ENCODE data around the gene SLC6A6. TPM values are rescaled to one million over a fixed set of nuclear protein-coding genes. Genes with fewer than 3 reads are reported as not detected.

The SLC6A6 gene
- total and polyA plus RNA-seq, 2 experiments from 2014 or later, result 4.6 to 10.6 TPM

DNA sequence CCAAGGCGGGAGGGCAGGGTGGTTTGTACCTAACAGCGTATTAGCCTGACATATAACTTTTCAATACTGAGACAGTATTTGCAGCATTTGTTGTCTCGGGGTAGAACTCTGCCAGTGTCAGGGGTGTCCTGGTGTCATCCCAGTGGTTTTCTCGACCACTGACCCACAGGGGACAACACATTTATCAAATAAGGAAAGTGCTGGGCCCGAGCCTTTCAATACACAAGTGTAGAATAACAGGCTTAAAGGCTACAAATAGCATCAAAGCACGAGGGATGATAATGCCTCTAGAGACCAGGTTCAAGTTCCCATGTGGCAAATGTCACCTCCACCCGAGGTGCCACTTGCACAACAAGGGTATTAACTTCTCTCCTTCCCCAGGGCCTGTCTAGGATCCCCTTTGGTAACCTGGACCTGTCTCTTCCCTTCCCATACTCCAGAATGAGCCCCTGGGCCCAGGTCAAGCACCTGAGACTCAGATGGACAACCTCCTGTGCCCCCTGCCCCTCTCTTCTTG, 9.5 kb upstream of the SLC6A6 start:
- Histone ChIP-seq H3K27ac (no peak overlapping the region), H3K27me3 (replicated peaks; ENCODE audit: insufficient read depth) (no peaks in the 10 kb centered on the region), H4K20me1 (ENCODE audit: insufficient read depth) (no peaks in the 10 kb centered on the region), H3K9me3 (ENCODE audit: low read depth) (no peaks in the 10 kb centered on the region), H3K4me3 (no peak overlapping the region), H3F3A (ENCODE audit: insufficient read depth) (no peaks in the 10 kb centered on the region), H3K4me2 (ENCODE audit: unreplicated experiment) (no peak overlapping the region), H3K79me2 (ENCODE audit: insufficient read depth) (no peaks in the 10 kb centered on the region), H3K9me2 (ENCODE audit: insufficient read depth) (no peaks in the 10 kb centered on the region), H3K9ac (no peak overlapping the region), H3K36me3 (ENCODE audit: low read depth) (no peaks in the 10 kb centered on the region), H3K4me1 (ENCODE audit: insufficient read depth) (peaks cover 7% of the 10 kb centered on the region), H2AFZ (no peak overlapping the region)
- TF ChIP-seq EZH2phosphoT487 (IDR thresholded peaks at IDR 0.05; ENCODE audit: insufficient read depth, low read depth) (no peak), EZH2 (IDR thresholded peaks at IDR 0.05; ENCODE audit: insufficient read depth, poor library complexity, severe bottlenecking) (no peak)
- no peak for DNase-seq
- 79 to 83% methylated on average over 7 of the region's 7 CpGs for WGBS, 2 experiments (ENCODE audit: low coverage in 1 of 2, low lambda C conversion rate in 2 of 2, missing lambda C conversion rate in 2 of 2)
- in situ Hi-C loops (cut with MboI), result no loop called here

- Histone ChIP-seq H3K27me3 (replicated peaks; ENCODE audit: insufficient read depth) (no peaks in the 10 kb centered on the region), H3K4me2 (ENCODE audit: unreplicated experiment) (no peak overlapping the region), H3K27ac (no peak overlapping the region), H3K9me2 (ENCODE audit: insufficient read depth) (no peaks in the 10 kb centered on the region), H3K36me3 (ENCODE audit: low read depth) (no peaks in the 10 kb centered on the region), H3K79me2 (ENCODE audit: insufficient read depth) (no peaks in the 10 kb centered on the region), H2AFZ (no peak overlapping the region), H3K9me3 (ENCODE audit: low read depth) (no peaks in the 10 kb centered on the region), H3F3A (ENCODE audit: insufficient read depth) (no peaks in the 10 kb centered on the region), H4K20me1 (ENCODE audit: insufficient read depth) (no peaks in the 10 kb centered on the region), H3K4me3 (no peak overlapping the region), H3K4me1 (ENCODE audit: insufficient read depth) (peaks cover 7% of the 10 kb centered on the region), H3K9ac (no peak overlapping the region)
- 77 to 83% methylated on average over 9 of the region's 9 CpGs for WGBS, 2 experiments (ENCODE audit: low coverage in 1 of 2, low lambda C conversion rate in 2 of 2, missing lambda C conversion rate in 2 of 2)
- no peak for TF ChIP-seq EZH2phosphoT487 (IDR thresholded peaks at IDR 0.05; ENCODE audit: insufficient read depth, low read depth)
- no peak for TF ChIP-seq EZH2 (IDR thresholded peaks at IDR 0.05; ENCODE audit: insufficient read depth, poor library complexity, severe bottlenecking)
- no peak for DNase-seq
- in situ Hi-C loops (cut with MboI), result no loop called here
These were observed 8.8 kb upstream of the SLC6A6 start for GRCh38 chr3:14393440-14394106.

DNA sequence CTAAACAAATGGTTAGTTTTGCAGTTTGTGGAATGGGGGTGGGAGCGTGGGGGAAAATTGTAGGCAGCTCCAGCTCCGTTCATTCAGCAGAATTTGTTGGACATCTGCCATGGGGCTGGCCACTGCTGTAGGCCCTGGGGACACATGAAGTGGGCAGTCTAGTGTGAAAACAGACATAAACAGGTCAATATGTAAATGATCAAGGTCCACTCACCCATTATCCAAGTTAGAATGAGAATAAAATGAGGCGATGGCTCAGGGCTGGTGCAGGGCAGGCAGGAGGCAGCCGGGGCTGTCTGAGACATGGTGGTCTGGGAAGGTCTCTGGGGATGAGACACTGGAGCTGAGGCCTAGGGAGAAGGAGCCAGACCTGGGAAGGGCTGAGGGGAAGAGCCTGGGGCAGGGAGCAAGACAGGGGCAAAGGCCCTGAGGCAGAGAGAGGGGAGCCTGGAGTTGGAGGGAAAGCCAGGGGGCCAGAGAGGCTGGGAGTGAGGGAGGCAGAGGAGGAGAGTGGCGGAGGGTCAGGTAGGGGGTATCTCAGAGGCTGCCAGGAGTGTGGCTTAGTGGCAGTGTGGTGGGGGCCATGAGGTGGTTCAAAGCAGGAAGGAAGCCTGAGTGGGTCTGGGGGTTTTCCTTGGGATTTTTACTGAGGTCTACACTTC, 6.2 kb upstream of the SLC6A6 start:
- Histone ChIP-seq H2AFZ (no peak overlapping the region), H3K79me2 (ENCODE audit: insufficient read depth) (no peaks in the 10 kb centered on the region), H3K27ac (no peak overlapping the region), H3K9me2 (ENCODE audit: insufficient read depth) (no peaks in the 10 kb centered on the region), H3K4me2 (ENCODE audit: unreplicated experiment) (no peak overlapping the region), H3K9me3 (ENCODE audit: low read depth) (no peaks in the 10 kb centered on the region), H4K20me1 (ENCODE audit: insufficient read depth) (no peaks in the 10 kb centered on the region), H3F3A (ENCODE audit: insufficient read depth) (no peaks in the 10 kb centered on the region), H3K4me1 (ENCODE audit: insufficient read depth) (peaks cover 3% of the 10 kb centered on the region), H3K4me3 (no peak overlapping the region), H3K9ac (no peak overlapping the region), H3K27me3 (replicated peaks; ENCODE audit: insufficient read depth) (no peaks in the 10 kb centered on the region), H3K36me3 (ENCODE audit: low read depth) (no peaks in the 10 kb centered on the region)
- no peak for DNase-seq
- TF ChIP-seq EZH2phosphoT487 (IDR thresholded peaks at IDR 0.05; ENCODE audit: insufficient read depth, low read depth), result no peak
- TF ChIP-seq EZH2 (IDR thresholded peaks at IDR 0.05; ENCODE audit: insufficient read depth, poor library complexity, severe bottlenecking), result no peak
- 78 to 80% methylated on average over 5 of the region's 5 CpGs for WGBS, 2 experiments (ENCODE audit: low coverage in 1 of 2, low lambda C conversion rate in 2 of 2, missing lambda C conversion rate in 2 of 2)
- in situ Hi-C loops (cut with MboI), result no loop called here

GRCh38 chr3:14397046-14397445, 5.4 kb upstream of the SLC6A6 start:
- Histone ChIP-seq H3F3A (ENCODE audit: insufficient read depth) (no peaks in the 10 kb centered on the region), H3K4me3 (no peak overlapping the region), H3K9ac (no peak overlapping the region), H4K20me1 (ENCODE audit: insufficient read depth) (no peaks in the 10 kb centered on the region), H3K27ac (no peak overlapping the region), H3K4me2 (ENCODE audit: unreplicated experiment) (no peak overlapping the region), H3K27me3 (replicated peaks; ENCODE audit: insufficient read depth) (no peaks in the 10 kb centered on the region), H3K9me3 (ENCODE audit: low read depth) (no peaks in the 10 kb centered on the region), H3K9me2 (ENCODE audit: insufficient read depth) (no peaks in the 10 kb centered on the region), H3K36me3 (ENCODE audit: low read depth) (no peaks in the 10 kb centered on the region), H3K4me1 (ENCODE audit: insufficient read depth) (no peaks in the 10 kb centered on the region), H3K79me2 (ENCODE audit: insufficient read depth) (no peaks in the 10 kb centered on the region), H2AFZ (no peak overlapping the region)
- DNase-seq, result no peak
- in situ Hi-C loops (cut with MboI), result no loop called here
- TF ChIP-seq EZH2 (IDR thresholded peaks at IDR 0.05; ENCODE audit: insufficient read depth, poor library complexity, severe bottlenecking), result no peak
- TF ChIP-seq EZH2phosphoT487 (IDR thresholded peaks at IDR 0.05; ENCODE audit: insufficient read depth, low read depth), result no peak
- 93 to 94% methylated on average over 4 of the region's 4 CpGs for WGBS, 2 experiments (ENCODE audit: low coverage in 1 of 2, low lambda C conversion rate in 2 of 2, missing lambda C conversion rate in 2 of 2)
